PC-3 (cell line): ENCODE results near the gene RAP1GAP. TPM values are rescaled to one million over a fixed set of nuclear protein-coding genes. Genes with fewer than 3 reads are reported as not detected.

Experiments
- ATAC-seq: fragments of 200-7000 bp; cut with Tn5 transposase; 2 replicates; pipeline ENCODE4 v1.9.1; 2020; ENCODE audit warnings: mild to moderate bottlenecking, moderate library complexity
- BruUV-seq: library from RNA; stranded (reverse); fragments of 400-500 nt; replicated peaks from 2 replicates; lab custom pipeline; 2021; lab: Mats Ljungman, UMichigan
- CTCF ChIA-PET: fragments of 300-600 bp; sonication (Branson Sonifier 250); formaldehyde crosslinking; loops from one replicate; lab custom pipeline; 2022; ENCODE audit warnings: antibody characterized with exemption; lab: Charles Lee
- POLR2A ChIA-PET: fragments of 300-600 bp; sonication (Branson Sonifier 250); formaldehyde crosslinking; loops from one replicate; lab custom pipeline; 2022; ENCODE audit warnings: antibody characterized with exemption; ENCODE audit not compliant: unreplicated experiment; lab: Charles Lee
- DNase-seq: peaks from one replicate; pipeline ENCODE4 v3.0.0-alpha.2; 2015
- H2AFZ ChIP-seq: fragments of 300-600 bp; sonication (generic); 2 replicates; pipeline ENCODE4 v1.6.0; 2016; ENCODE audit warnings: antibody characterized with exemption, low read length
- H3F3A ChIP-seq: fragments of 300-600 bp; sonication (generic); one replicate; pipeline ENCODE4 v1.6.0; 2017; ENCODE audit warnings: antibody characterized with exemption, low read length, control low read depth, mild to moderate bottlenecking; ENCODE audit not compliant: unreplicated experiment
- H3K27ac ChIP-seq: fragments of 300-600 bp; sonication (generic); 2 replicates; pipeline ENCODE4 v1.5.1; 2016; ENCODE audit warnings: mild to moderate bottlenecking, low read length
- H3K27me3 ChIP-seq: fragments of 300-600 bp; sonication (generic); 2 replicates; pipeline ENCODE4 v1.6.1; 2016; ENCODE audit warnings: low read length, mixed read lengths
- H3K36me3 ChIP-seq: fragments of 300-600 bp; sonication (generic); 2 replicates; pipeline ENCODE4 v1.6.1; 2016; ENCODE audit warnings: low read depth, mixed run types, low read length, mixed read lengths
- H3K4me1 ChIP-seq: fragments of 300-600 bp; sonication (generic); 2 replicates; pipeline ENCODE4 v1.5.1; 2016; ENCODE audit warnings: low read length; ENCODE audit not compliant: insufficient read depth
- H3K4me2 ChIP-seq: fragments of 300-600 bp; sonication (generic); 2 replicates; pipeline ENCODE4 v1.6.0; 2016; ENCODE audit warnings: low read length
- H3K4me3 ChIP-seq: fragments of 300-600 bp; sonication (generic); 2 replicates; pipeline ENCODE4 v1.5.1; 2016; ENCODE audit warnings: mild to moderate bottlenecking, low read length, mixed read lengths
- H3K79me2 ChIP-seq: fragments of 300-600 bp; sonication (generic); 2 replicates; pipeline ENCODE4 v1.6.1; 2017; ENCODE audit warnings: low read length, mixed read lengths
- H3K9ac ChIP-seq: fragments of 300-600 bp; sonication (generic); 2 replicates; pipeline ENCODE4 v1.6.0; 2016; ENCODE audit warnings: mild to moderate bottlenecking, low read length
- H3K9me2 ChIP-seq: fragments of 300-600 bp; sonication (generic); replicated peaks from 2 replicates; pipeline ENCODE4 v1.6.1; 2016; ENCODE audit warnings: mixed run types, low read length, mixed read lengths
- H3K9me3 ChIP-seq: fragments of 300-600 bp; sonication (generic); 2 replicates; pipeline ENCODE4 v1.6.1; 2016; ENCODE audit warnings: low read length, mixed read lengths
- H4K20me1 ChIP-seq: fragments of 300-600 bp; sonication (generic); 2 replicates; pipeline ENCODE4 v1.6.1; 2016; ENCODE audit warnings: low read length, mixed read lengths
- EZH2 ChIP-seq: fragments of 300-600 bp; sonication (generic); IDR thresholded peaks from one replicate; pipeline ENCODE4 v1.6.1; 2017; ENCODE audit warnings: antibody characterized with exemption, mild to moderate bottlenecking, low read length; ENCODE audit not compliant: unreplicated experiment
- EZH2phosphoT487 ChIP-seq: fragments of 300-600 bp; sonication (generic); IDR thresholded peaks from 2 replicates; pipeline ENCODE4 v1.6.1; 2018; ENCODE audit warnings: mild to moderate bottlenecking, antibody characterized with exemption, low read length, borderline replicate concordance
- intact Hi-C: fragments of 100-400 bp; cut with micrococcal nuclease; formaldehyde crosslinking; loops from 2 replicates; pipeline ENCODE4 v1.9.0; 2023
- total RNA-seq: library from RNA; depleted of rRNA; stranded (reverse); fragments of >200 nt; gene quantifications from 2 replicates; pipeline ENCODE4 v1.2.3, GENCODE V29; 2014
- TF ChIP-seq, protein P1 (sequence below): fragments of 300-600 bp; sonication (generic); conservative IDR thresholded peaks from 2 replicates; pipeline ENCODE4 v1.5.1; 2017; ENCODE audit warnings: antibody characterized with exemption, low read depth, mild to moderate bottlenecking, low read length

The RAP1GAP gene
- total RNA-seq, 1 experiment from 2014 or later: 12.1 TPM

DNA sequence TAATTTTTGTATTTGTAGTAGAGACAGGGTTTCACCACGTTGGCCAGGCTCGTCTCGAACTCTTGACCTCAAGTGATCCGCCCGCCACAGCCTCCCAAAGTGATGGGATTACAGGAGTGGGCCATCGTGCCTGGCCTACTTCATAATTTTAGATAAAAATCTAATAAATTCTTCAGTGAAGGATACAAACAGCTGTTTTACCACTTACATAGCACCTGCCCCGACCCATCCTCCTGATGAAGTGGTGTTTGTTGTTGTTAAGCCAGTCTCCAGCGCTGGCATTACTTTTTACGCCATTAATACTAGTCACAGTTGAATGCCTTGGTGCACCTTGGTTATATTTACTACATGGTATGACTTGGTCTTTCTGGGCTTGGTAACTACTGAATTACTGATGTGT lies 12.3 kb upstream of the RAP1GAP start:
- H3K9me2 ChIP-seq: no peaks in the 10 kb centered on the region
- ChIA-PET POLR2A (no interaction called here), CTCF (no interaction called here)
- ATAC-seq (no peak), DNase-seq (no peak)
- H3K9ac ChIP-seq: no peak overlapping the region
- H4K20me1 ChIP-seq: no peaks in the 10 kb centered on the region
- TF ChIP-seq EZH2phosphoT487 (no peak), EZH2 (no peak)
- TF ChIP-seq, protein P1, sequence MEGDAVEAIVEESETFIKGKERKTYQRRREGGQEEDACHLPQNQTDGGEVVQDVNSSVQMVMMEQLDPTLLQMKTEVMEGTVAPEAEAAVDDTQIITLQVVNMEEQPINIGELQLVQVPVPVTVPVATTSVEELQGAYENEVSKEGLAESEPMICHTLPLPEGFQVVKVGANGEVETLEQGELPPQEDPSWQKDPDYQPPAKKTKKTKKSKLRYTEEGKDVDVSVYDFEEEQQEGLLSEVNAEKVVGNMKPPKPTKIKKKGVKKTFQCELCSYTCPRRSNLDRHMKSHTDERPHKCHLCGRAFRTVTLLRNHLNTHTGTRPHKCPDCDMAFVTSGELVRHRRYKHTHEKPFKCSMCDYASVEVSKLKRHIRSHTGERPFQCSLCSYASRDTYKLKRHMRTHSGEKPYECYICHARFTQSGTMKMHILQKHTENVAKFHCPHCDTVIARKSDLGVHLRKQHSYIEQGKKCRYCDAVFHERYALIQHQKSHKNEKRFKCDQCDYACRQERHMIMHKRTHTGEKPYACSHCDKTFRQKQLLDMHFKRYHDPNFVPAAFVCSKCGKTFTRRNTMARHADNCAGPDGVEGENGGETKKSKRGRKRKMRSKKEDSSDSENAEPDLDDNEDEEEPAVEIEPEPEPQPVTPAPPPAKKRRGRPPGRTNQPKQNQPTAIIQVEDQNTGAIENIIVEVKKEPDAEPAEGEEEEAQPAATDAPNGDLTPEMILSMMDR: no peak
- H3K4me1 ChIP-seq: peaks cover 9% of the 10 kb centered on the region
- no peak overlapping the region for H2AFZ ChIP-seq
- BruUV-seq: no TSS peak
- no peak overlapping the region for H3K4me3 ChIP-seq
- no peaks in the 10 kb centered on the region for H3K9me3 ChIP-seq
- intact Hi-C loops: no loop called here
- H3F3A ChIP-seq: no peaks in the 10 kb centered on the region
- no peak overlapping the region for H3K27ac ChIP-seq
- no peaks in the 10 kb centered on the region for H3K79me2 ChIP-seq
- H3K4me2 ChIP-seq: no peak overlapping the region
- peaks cover 23% of the 10 kb centered on the region for H3K36me3 ChIP-seq
- H3K27me3 ChIP-seq: no peaks in the 10 kb centered on the region

DNA sequence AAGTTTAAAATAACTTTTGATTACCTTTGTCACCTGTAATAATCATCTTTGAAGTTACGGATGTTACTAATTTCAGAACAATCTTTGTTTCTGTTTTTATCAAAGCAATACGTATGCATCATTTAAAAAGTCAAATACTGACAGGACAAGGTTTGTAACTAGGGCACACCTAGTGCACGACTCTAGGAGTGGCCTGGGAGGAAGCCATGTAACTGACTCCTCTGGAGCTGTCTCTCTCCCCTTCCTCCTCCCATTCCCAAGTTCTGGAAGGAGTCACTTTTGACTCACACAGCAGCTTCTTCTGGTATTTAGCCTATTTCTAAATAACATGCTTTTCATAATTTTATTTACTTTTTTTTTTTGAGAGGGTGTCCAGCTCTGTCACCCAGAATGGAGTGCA lies 11.8 kb upstream of the RAP1GAP start:
- CTCF ChIA-PET: no interaction called here
- no peaks in the 10 kb centered on the region for H4K20me1 ChIP-seq
- TF ChIP-seq, protein P1: no peak
- BruUV-seq: no TSS peak
- no peaks in the 10 kb centered on the region for H3K79me2 ChIP-seq
- H3K9me3 ChIP-seq: no peaks in the 10 kb centered on the region
- H3F3A ChIP-seq: no peaks in the 10 kb centered on the region
- no peak overlapping the region for H3K9ac ChIP-seq
- peaks cover 18% of the 10 kb centered on the region for H3K36me3 ChIP-seq
- no peak overlapping the region for H3K4me3 ChIP-seq
- H3K27me3 ChIP-seq: no peaks in the 10 kb centered on the region
- H2AFZ ChIP-seq: no peak overlapping the region
- H3K4me2 ChIP-seq: no peak overlapping the region
- POLR2A ChIA-PET: no interaction called here
- DNase-seq (peak; percentile 48), ATAC-seq (peak; percentile 77)
- no peaks in the 10 kb centered on the region for H3K9me2 ChIP-seq
- intact Hi-C loops: no loop called here
- peaks cover 12% of the 10 kb centered on the region for H3K4me1 ChIP-seq
- H3K27ac ChIP-seq: no peak overlapping the region

DNA sequence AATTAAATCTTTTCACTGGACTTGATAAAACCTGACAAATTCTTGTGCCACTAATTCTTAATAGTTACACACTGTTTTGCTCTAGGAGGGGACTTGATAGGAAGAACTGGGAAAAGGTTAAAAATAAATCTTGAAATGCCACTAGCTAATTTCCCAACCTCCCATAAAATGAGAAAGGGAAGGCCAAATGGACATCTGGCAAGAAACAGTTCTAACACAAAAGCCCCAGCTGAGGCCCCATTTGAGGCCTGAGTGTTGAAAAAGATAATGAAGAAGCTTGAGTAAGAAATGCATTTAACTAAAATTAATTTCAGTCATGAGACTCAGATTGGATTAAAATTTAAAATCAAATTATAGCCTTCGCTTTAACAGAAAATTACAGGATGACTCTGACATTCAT lies 11.2 kb upstream of the RAP1GAP start:
- Histone ChIP-seq H2AFZ (no peak overlapping the region), H3K4me2 (no peak overlapping the region), H3K9me3 (no peaks in the 10 kb centered on the region), H4K20me1 (no peaks in the 10 kb centered on the region), H3K79me2 (no peaks in the 10 kb centered on the region), H3K27me3 (no peaks in the 10 kb centered on the region), H3K9me2 (no peaks in the 10 kb centered on the region), H3K4me3 (no peak overlapping the region), H3K27ac (no peak overlapping the region), H3K9ac (no peak overlapping the region), H3K36me3 (peaks cover 14% of the 10 kb centered on the region), H3K4me1 (peaks cover 17% of the 10 kb centered on the region), H3F3A (no peaks in the 10 kb centered on the region)
- TF ChIP-seq EZH2phosphoT487: no peak
- no peak for TF ChIP-seq EZH2
- TF ChIP-seq, protein P1: no peak
- BruUV-seq: no TSS peak
- ChIA-PET CTCF (no interaction called here), POLR2A (no interaction called here)
- intact Hi-C loops: no loop called here
- ATAC-seq: no peak
- DNase-seq: no peak
